AG04449 (cell line): ENCODE data around the gene EIF1.

Source experiments
- CTCF ChIA-PET: fragments of 350-600 bp; formaldehyde crosslinking; extraction: SDS; loops from one replicate; lab custom pipeline; 2021; ENCODE audit warnings: antibody characterized with exemption; lab: Yijun Ruan, JAX
- POLR2A ChIA-PET: fragments of 400-600, 350-600 bp; formaldehyde crosslinking; extraction: SDS; loops from one replicate; lab custom pipeline; 2020; ENCODE audit warnings: antibody characterized with exemption, inconsistent platforms; lab: Yijun Ruan, JAX
- DNase-seq: peaks from one replicate; pipeline ENCODE4 v3.0.0-alpha.2; 2010; ENCODE audit warnings: low read depth, low spot score
- H3K4me3 ChIP-seq: 2 replicates; pipeline ENCODE4 v1.5.1; 2011; ENCODE audit warnings: low read depth, mild to moderate bottlenecking, control low read depth, low read length
- TF ChIP-seq, protein P1 (sequence below): IDR thresholded peaks from one replicate; pipeline ENCODE4 v1.5.1; 2011; ENCODE audit warnings: mild to moderate bottlenecking, moderate library complexity, low read length, control low read depth, inconsistent platforms; ENCODE audit not compliant: insufficient read depth; ENCODE audit errors: missing control alignments

Gene EIF1

DNA sequence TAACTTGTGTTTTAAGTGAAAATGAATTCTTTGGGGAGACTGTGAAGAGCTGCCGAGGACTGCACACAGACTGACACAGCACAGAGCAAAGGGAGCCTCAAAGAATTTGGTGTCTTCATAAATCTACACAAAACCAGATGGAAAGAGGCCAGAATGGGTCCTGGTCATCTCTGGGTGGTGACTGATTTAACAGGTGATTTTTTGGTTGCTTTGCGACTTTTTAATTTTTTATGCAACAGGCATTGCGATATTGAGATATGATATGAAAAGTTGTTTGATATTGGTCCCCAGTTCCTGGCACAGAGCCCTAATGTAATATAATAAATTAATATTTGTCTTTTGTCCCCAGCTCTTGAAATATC is 12.6 kb upstream of the EIF1 start:
- no peak overlapping the region for H3K4me3 ChIP-seq
- ChIA-PET POLR2A (no interaction called here), CTCF (interaction anchor here (1.0 to 9.2 kb wide), 3 partner anchors 8 to 27 kb away, joined by 4 to 125 read pairs (median 12); no protein-coding TSS in a partner anchor)
- TF ChIP-seq, protein P1, sequence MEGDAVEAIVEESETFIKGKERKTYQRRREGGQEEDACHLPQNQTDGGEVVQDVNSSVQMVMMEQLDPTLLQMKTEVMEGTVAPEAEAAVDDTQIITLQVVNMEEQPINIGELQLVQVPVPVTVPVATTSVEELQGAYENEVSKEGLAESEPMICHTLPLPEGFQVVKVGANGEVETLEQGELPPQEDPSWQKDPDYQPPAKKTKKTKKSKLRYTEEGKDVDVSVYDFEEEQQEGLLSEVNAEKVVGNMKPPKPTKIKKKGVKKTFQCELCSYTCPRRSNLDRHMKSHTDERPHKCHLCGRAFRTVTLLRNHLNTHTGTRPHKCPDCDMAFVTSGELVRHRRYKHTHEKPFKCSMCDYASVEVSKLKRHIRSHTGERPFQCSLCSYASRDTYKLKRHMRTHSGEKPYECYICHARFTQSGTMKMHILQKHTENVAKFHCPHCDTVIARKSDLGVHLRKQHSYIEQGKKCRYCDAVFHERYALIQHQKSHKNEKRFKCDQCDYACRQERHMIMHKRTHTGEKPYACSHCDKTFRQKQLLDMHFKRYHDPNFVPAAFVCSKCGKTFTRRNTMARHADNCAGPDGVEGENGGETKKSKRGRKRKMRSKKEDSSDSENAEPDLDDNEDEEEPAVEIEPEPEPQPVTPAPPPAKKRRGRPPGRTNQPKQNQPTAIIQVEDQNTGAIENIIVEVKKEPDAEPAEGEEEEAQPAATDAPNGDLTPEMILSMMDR: no peak
- DNase-seq: no peak

DNA sequence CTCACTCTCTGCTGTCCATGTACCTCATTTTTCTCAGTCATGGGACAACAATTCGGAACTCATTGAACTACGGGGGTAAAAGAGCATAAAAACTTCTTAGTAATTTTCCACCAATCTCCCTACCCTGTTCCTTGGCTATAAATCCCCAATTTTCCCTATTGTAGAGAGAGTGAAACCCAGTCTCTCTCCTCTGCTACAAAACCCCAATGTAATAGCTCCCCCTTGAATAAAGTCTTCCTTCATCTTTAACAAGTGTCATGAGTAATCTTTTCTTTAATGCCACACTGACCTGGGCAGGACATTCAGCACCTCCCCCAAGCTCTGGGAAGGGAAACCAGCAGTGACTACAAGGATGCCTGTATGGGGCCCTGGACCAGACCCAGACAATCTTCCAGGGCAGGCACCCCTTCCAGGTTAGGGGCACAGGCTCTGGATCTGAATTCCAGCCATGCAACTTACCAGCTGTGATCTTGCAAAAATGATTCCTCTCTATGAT is 10.2 kb upstream of the EIF1 start:
- CTCF ChIA-PET: interaction anchor here (0.7 to 9.2 kb wide), 13 partner anchors 10 to 1059 kb away, joined by 3 to 125 read pairs (median 7); partner anchors contain the start of gene EIF1
- POLR2A ChIA-PET: interaction anchor here (0.5 to 5.0 kb wide), 3 partner anchors 10 to 30 kb away, joined by 3 to 43 read pairs (median 3); partner anchors contain the start of gene EIF1
- DNase-seq: no peak
- H3K4me3 ChIP-seq: no peak overlapping the region
- TF ChIP-seq, protein P1: no peak

DNA sequence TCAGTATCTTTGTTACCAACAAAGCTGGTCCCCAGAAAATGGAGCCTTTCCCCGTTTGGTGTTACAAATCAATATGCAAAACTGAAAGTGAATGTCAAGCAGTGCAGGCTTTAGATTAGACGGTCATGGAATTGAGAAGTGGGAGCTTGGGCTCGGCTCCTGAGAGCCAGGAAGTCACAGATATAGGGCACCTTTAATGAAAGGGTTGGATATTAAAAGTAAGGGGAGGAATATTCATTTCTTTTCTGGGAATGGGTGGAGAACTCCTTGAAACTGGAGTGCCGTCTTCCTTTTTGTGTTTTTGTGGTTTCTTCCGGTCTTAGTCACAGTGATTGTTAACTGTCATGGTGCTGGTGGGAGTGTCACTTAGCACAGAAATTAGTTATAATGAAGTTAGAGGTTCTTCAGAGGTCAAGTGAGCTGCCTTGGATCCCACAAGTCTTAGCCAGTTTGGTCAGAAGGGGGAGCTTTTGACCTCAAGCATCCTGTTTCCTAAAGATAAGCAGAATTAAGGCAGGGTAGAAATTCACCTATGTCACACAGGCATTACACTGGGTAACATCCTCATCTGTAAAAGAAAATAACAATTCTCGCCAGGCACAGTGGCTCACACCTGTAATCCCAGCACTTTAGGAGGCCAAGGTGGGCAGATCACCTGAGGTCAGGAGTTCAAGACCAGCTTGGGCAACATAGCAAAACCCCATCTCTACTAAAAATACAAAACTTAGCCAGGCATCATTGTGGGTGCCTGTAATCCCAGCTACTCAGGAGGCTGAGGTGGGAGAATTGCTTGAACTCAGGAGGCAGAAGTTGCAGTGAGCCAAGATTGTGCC is 9.6 kb upstream of the EIF1 start:
- no peak overlapping the region; the same call in 1 of the 2 replicates for H3K4me3 ChIP-seq
- no peak for DNase-seq
- TF ChIP-seq, protein P1: no peak
- ChIA-PET POLR2A (interaction anchor here (0.5 to 5.0 kb wide), 3 partner anchors 10 to 232 kb away, joined by 3 to 43 read pairs (median 3); partner anchors contain the start of gene EIF1), CTCF (interaction anchor here (0.7 to 9.2 kb wide), 13 partner anchors 9 to 1060 kb away, joined by 3 to 125 read pairs (median 7); partner anchors contain the start of gene EIF1)

DNA sequence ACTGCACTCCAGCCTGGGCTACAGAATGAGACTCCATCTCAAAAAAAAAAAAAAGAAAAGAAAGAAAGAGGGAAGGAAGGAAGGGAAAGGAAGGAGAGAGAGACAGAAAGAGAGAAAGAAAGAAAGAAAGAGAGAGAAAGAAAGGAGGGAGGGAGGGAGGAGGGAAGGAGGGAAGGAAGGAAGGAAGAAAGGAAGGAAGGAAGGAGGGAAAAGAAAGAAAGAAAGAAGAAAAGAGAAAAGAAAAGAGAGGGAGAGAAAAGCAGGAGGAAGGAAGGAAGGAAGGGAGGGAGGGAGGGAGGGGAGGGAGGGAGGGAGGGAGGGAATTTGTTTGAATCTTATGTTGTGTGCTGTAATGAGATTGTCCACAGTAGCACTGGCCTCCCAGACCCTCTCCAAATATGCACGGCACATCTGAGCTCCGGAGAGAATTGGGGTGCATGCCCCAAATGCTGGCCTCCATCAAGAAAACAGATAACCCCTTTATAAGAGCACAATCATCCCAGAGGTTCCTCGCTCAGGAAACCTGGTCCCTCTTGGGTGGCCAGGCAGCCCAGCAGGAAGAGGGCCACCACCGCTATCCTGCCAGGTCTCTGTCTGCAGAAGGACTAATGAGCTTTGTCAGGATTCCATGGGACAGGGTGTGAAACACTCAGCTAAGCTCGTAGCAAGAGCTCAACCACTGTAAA is 8.8 kb upstream of the EIF1 start:
- CTCF ChIA-PET: interaction anchor here (0.9 to 9.2 kb wide), 8 partner anchors 9 to 131 kb away, joined by 6 to 125 read pairs (median 8); partner anchors contain the start of gene EIF1
- no peak overlapping the region for H3K4me3 ChIP-seq
- TF ChIP-seq, protein P1: no peak
- no peak for DNase-seq
- POLR2A ChIA-PET: interaction anchor here (0.7 to 5.0 kb wide), 2 partner anchors 9 to 953 kb away, joined by 3 to 43 read pairs; partner anchors contain the start of gene EIF1

DNA sequence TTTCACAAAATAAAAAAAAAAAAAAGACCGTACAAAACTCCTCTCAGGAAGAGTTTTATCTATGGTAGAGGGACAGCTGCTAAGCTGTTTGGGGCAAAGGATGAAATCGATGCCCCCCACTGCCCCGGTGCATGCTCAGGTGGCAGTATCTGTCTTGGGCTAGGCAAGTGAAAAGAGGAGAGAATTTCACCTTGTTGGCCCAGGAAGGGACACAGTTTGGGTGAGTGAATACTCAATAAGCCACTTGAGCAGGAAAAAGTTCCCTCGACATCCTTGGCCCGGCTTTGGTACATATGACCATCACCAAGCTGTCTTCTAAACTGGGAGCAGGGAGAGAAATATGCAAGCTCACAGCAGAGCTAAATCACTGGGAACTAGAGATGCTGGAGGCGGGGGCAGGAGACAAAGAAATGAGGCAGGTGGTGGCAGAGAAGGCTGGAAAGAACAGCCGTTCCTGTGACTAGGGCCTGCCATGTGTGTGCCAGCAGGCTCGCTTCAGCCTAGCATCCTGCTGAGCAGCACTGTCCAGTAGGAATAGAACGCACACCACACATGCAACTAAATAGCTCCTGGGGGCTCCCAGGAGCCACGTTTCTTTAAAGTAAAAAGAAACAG is 8.2 kb upstream of the EIF1 start:
- POLR2A ChIA-PET: interaction anchor here (0.7 to 5.0 kb wide), 2 partner anchors 8 to 954 kb away, joined by 3 to 43 read pairs; partner anchors contain the start of gene EIF1
- CTCF ChIA-PET: interaction anchor here (0.9 to 9.2 kb wide), 6 partner anchors 9 to 132 kb away, joined by 6 to 125 read pairs (median 6); partner anchors contain the start of gene EIF1
- no peak overlapping the region for H3K4me3 ChIP-seq
- TF ChIP-seq, protein P1: no peak
- DNase-seq: no peak
